ENCODE data around the gene GDI2. TPM values are rescaled to one million over a fixed set of nuclear protein-coding genes. Genes with fewer than 3 reads are reported as not detected.

The GDI2 gene
- total RNA-seq, 1 experiment from 2014 or later: 325 TPM

- no peak overlapping the region for H3K27ac ChIP-seq (ENCODE audit: low read depth, low read length, poor library complexity, severe bottlenecking)
- TF ChIP-seq EZH2 (IDR thresholded peaks at IDR 0.05; ENCODE audit: borderline replicate concordance, low read depth, low read length, poor library complexity, severe bottlenecking): no peak
- TF ChIP-seq, protein P1, sequence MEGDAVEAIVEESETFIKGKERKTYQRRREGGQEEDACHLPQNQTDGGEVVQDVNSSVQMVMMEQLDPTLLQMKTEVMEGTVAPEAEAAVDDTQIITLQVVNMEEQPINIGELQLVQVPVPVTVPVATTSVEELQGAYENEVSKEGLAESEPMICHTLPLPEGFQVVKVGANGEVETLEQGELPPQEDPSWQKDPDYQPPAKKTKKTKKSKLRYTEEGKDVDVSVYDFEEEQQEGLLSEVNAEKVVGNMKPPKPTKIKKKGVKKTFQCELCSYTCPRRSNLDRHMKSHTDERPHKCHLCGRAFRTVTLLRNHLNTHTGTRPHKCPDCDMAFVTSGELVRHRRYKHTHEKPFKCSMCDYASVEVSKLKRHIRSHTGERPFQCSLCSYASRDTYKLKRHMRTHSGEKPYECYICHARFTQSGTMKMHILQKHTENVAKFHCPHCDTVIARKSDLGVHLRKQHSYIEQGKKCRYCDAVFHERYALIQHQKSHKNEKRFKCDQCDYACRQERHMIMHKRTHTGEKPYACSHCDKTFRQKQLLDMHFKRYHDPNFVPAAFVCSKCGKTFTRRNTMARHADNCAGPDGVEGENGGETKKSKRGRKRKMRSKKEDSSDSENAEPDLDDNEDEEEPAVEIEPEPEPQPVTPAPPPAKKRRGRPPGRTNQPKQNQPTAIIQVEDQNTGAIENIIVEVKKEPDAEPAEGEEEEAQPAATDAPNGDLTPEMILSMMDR (conservative IDR thresholded peaks at IDR 0.05; ENCODE audit: low read depth, low read length): no peak
- H3K9me3 ChIP-seq (ENCODE audit: low read depth, low read length, poor library complexity, severe bottlenecking): no peaks in the 10 kb centered on the region
- H3K36me3 ChIP-seq (ENCODE audit: insufficient read depth, low read length, poor library complexity, severe bottlenecking): no peaks in the 10 kb centered on the region
- intact Hi-C loops (cut with micrococcal nuclease; ENCODE audit: unreplicated experiment): no loop called here
- ChIA-PET POLR2A (ENCODE audit: low non-redundant PET) (no interaction called here), CTCF (interaction anchor here (0.6 kb wide), 1 partner anchor 1162 kb away, joined by 4 read pairs; no protein-coding TSS in a partner anchor)
- H3K4me1 ChIP-seq (ENCODE audit: insufficient read depth, low read length, poor library complexity, severe bottlenecking): no peaks in the 10 kb centered on the region
- no TSS peak for BruUV-seq (replicated peaks)
- DNase-seq (ENCODE audit: low spot score): no peak
- no peak overlapping the region for H3K4me3 ChIP-seq (ENCODE audit: low read depth, low read length, poor library complexity, severe bottlenecking)
- H3K27me3 ChIP-seq (replicated peaks; ENCODE audit: insufficient read depth, low read depth, low read length, poor library complexity): no peaks in the 10 kb centered on the region
These were observed 45.6 kb upstream of the GDI2 start for GRCh38 chr10:5858811-5859210.

DNA sequence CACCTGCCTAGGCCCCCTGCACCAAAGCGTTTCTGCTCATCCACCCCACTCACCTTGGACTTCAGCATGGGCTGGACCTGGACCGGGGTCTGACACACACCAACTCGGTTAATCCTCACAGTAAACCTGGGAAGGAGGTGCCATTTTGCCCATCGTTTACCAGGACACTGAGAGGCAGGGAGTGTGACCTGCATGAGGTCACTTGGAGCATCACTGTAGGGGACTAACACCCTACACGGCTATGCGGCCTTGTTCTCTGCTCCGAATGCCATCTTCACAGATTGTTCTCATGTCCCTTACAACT, 43.4 kb upstream of the GDI2 start:
- no TSS peak for BruUV-seq (replicated peaks)
- no peak for DNase-seq (ENCODE audit: low spot score)
- no peaks in the 10 kb centered on the region for H3K27me3 ChIP-seq (replicated peaks; ENCODE audit: insufficient read depth, low read depth, low read length, poor library complexity)
- ChIA-PET CTCF (no interaction called here), POLR2A (ENCODE audit: low non-redundant PET) (no interaction called here)
- H3K4me1 ChIP-seq (ENCODE audit: insufficient read depth, low read length, poor library complexity, severe bottlenecking): no peaks in the 10 kb centered on the region
- no peaks in the 10 kb centered on the region for H3K36me3 ChIP-seq (ENCODE audit: insufficient read depth, low read length, poor library complexity, severe bottlenecking)
- no peak overlapping the region for H3K4me3 ChIP-seq (ENCODE audit: low read depth, low read length, poor library complexity, severe bottlenecking)
- H3K9me3 ChIP-seq (ENCODE audit: low read depth, low read length, poor library complexity, severe bottlenecking): no peaks in the 10 kb centered on the region
- no peak overlapping the region for H3K27ac ChIP-seq (ENCODE audit: low read depth, low read length, poor library complexity, severe bottlenecking)
- TF ChIP-seq, protein P1 (conservative IDR thresholded peaks at IDR 0.05; ENCODE audit: low read depth, low read length): no peak
- TF ChIP-seq EZH2 (IDR thresholded peaks at IDR 0.05; ENCODE audit: borderline replicate concordance, low read depth, low read length, poor library complexity, severe bottlenecking): no peak
- intact Hi-C loops (cut with micrococcal nuclease; ENCODE audit: unreplicated experiment): no loop called here

GRCh38 chr10:5855979-5856700, 42.9 kb upstream of the GDI2 start:
- Histone ChIP-seq H3K27me3 (replicated peaks; ENCODE audit: insufficient read depth, low read depth, low read length, poor library complexity) (no peaks in the 10 kb centered on the region), H3K36me3 (ENCODE audit: insufficient read depth, low read length, poor library complexity, severe bottlenecking) (no peaks in the 10 kb centered on the region), H3K4me1 (ENCODE audit: insufficient read depth, low read length, poor library complexity, severe bottlenecking) (no peaks in the 10 kb centered on the region), H3K27ac (ENCODE audit: low read depth, low read length, poor library complexity, severe bottlenecking) (no peak overlapping the region), H3K4me3 (ENCODE audit: low read depth, low read length, poor library complexity, severe bottlenecking) (no peak overlapping the region), H3K9me3 (ENCODE audit: low read depth, low read length, poor library complexity, severe bottlenecking) (no peaks in the 10 kb centered on the region)
- ChIA-PET CTCF (interaction anchor here (0.6 kb wide), 1 partner anchor 48 kb away, joined by 4 read pairs; no protein-coding TSS in a partner anchor), POLR2A (ENCODE audit: low non-redundant PET) (no interaction called here)
- no peak for TF ChIP-seq EZH2 (IDR thresholded peaks at IDR 0.05; ENCODE audit: borderline replicate concordance, low read depth, low read length, poor library complexity, severe bottlenecking)
- TF ChIP-seq, protein P1 (conservative IDR thresholded peaks at IDR 0.05; ENCODE audit: low read depth, low read length): no peak
- DNase-seq (ENCODE audit: low spot score): no peak
- intact Hi-C loops (cut with micrococcal nuclease; ENCODE audit: unreplicated experiment): no loop called here
- BruUV-seq (replicated peaks): no TSS peak

Data from A673 (cell line).